Renal cortex interstitium (tissue), 11 donors: ENCODE data around the gene KCNE3. TPM values are rescaled to one million over a fixed set of nuclear protein-coding genes. Genes with fewer than 3 reads are reported as not detected.

Experiments used
- DNase-seq, 11 donors: peaks; one replicate each; pipeline ENCODE4 v3.0.0-alpha.2; 2013; ENCODE audit warnings: low read depth in 9 of 11, low spot score in 4 of 11; ENCODE audit errors: extremely low read depth in 1 of 11
- polyA plus RNA-seq, 3 donors: library from polyadenylated mRNA; unstranded; fragments of 120-200 nt; gene quantifications; one replicate each; pipeline ENCODE4 v1.2.1, GENCODE V29; 2013; ENCODE audit not compliant: insufficient read length in 3 of 3

Gene KCNE3
- polyA plus RNA-seq, 3 donors: 26.7 to 29.7 (median 28.4) TPM

DNA sequence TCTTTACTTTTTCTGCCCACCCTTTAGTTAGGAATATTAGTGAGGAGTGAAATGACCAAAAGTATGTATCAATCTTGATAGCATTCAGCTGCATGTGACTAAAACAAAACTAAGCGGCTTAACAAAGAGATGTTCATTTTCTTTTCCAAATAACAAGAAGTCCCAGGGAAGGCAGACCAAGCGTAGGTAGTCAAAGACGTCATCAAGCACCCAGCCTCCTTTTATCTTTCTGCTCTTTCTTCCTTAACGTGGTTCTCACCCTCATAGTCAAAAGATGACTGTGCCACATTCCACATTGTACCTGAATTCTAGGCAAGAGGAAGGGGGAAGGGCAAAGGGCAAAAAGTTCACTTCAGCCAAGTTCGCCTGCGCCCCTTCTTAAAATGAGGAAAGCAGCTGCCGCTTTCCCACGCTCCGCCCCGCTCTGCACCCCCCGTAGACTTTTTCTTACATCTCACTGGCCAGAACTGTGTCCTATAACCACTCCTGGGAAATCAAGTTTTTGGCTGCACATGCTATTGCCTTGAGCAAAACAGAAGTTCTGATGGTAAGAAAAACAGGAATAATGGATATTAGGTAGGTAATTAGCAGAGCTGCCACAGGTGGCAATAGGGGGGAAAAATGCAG lies 54.5 kb downstream of the KCNE3 start:
- DNase-seq: no peak

DNA sequence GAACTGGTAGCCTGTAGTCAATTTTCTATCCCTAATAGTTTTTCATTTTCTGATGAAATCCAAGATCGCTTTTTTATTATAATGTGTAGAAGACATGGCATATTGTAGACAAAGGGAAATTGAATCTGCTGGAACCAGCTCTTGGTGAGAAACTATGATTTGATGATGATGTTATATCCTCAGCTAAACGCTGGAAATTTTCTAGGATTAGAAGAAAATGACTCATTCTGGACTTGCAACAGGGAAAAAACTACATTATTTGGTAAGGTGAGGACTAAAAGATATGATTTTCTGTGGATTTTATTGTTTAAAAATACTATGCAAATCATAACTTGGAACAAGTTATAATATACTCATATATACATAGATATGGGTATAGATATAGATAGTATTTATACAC lies 55.0 kb downstream of the KCNE3 start:
- no peak for DNase-seq

DNA sequence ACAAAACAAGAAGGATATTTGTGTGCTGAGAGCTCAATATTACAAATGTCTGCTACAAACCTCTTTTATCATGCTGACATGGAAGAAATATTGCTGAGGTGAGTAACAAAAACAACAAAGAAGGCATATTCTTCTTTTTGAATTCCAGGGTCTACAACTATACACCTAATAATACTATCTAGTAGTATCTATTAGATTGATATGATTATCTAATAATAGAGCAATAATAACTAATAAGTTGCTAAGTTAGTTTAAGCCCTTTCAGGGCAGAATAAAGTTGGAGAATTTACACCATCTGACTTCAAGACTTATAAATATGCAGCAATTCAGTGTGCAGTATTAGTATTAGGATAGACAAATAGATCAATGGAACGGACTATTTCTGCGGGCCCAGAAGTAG lies 57.7 kb downstream of the KCNE3 start:
- no peak for DNase-seq

Other genes starting within 250 kb of the KCNE3 start
- gene P4HA3, start 155.9 kb downstream of the KCNE3 start, polyA plus RNA-seq: 1 to 10 TPM in 1 of 3 donors, under 1 TPM in 2; 0.72 to 1.6 (median 0.86) TPM
- gene PGM2L1, start 69.1 kb downstream of the KCNE3 start, polyA plus RNA-seq: 1 to 10 TPM; 3.4 to 4.1 (median 4.1) TPM
- gene LIPT2, start 26.2 kb upstream of the KCNE3 start, polyA plus RNA-seq: 10 to 100 TPM in 1 of 3 donors, 1 to 10 TPM in 2; 7.1 to 10.4 (median 9.4) TPM
- gene POLD3, start 125.0 kb upstream of the KCNE3 start, polyA plus RNA-seq: 10 to 100 TPM; 34.2 to 42.4 (median 35.3) TPM